HCEC 1CT (cell line): ENCODE data around the gene C9orf50.
"Not testable (repeated sequence)": the region's sequence is repeated elsewhere in the genome, so short reads cannot be mapped to it uniquely, and the experiment has no call there.

ENCODE experiments used
- DNase-seq: peaks from one replicate; pipeline ENCODE4 v3.0.0-alpha.2; 2017

The C9orf50 gene, protein sequence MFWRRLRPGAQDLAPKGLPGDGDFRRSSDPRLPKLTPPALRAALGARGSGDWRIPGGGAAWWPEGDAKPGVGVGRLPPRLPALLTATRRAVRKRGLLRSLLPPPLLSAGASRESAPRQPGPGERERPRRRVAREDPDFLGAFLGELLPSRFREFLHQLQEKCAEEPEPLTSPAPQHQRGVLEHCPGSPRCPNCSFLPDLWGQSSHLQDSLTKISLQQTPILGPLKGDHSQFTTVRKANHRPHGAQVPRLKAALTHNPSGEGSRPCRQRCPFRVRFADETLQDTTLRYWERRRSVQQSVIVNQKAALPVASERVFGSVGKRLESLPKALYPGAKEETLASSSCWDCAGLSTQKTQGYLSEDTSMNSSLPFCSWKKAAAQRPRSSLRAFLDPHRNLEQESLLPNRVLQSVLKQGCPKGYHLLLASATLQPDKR

DNA sequence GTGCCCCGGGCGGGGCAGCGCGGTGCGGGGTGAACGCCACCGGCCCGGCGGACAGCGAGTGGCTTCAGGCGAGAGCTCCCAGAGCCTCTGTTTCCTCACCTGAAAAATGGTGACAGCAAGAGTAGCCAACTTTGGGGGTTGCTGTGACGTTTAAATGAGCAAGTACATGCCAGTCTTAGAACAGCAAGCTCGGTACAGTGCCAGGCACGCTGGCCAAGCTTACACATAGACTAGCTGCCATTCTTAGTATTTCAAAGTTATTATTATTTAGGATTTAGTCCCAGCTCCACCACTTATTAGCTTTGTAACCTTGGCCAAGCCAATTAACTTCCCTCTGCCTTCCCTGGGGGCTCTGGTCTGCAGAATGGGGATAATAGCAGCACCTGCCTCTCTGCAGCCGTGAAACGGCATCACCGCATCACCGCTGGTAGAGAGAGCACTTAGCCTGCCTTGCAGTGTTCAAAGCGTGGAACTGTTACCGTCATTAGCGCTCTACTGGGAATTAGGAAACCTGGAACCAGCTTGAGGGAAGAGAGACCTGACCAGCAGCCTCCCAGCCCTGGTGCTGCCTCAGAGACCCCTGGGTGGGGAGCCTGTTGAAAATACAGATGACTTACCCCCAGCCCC lies at the start of gene C9orf50:
Gene C9orf50, minus strand, starts transcription at position 433 of the 627 bp plus-strand sequence. CDS start 527 bp downstream, outside the sequence.
- DNase-seq = no peak

DNA sequence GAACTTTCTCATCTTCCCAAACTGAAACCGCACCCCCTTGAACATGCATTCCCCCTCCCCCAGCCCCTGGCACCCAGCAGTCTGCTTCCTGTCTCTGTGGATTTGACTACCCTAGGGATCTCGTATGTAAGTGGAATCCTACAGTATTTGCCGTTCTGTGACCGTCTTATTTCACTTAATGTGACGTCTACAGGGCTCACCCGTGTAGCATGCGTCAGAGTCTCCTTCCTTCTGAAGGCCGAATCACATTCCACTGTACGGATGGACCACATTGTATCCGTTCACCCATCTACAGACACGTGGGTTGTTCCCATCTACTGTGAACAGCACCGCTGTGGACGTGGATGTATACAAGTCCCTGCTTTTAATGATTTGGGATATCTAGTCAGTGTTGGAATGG lies 49.0 kb upstream of the C9orf50 start:
- no peak for DNase-seq

DNA sequence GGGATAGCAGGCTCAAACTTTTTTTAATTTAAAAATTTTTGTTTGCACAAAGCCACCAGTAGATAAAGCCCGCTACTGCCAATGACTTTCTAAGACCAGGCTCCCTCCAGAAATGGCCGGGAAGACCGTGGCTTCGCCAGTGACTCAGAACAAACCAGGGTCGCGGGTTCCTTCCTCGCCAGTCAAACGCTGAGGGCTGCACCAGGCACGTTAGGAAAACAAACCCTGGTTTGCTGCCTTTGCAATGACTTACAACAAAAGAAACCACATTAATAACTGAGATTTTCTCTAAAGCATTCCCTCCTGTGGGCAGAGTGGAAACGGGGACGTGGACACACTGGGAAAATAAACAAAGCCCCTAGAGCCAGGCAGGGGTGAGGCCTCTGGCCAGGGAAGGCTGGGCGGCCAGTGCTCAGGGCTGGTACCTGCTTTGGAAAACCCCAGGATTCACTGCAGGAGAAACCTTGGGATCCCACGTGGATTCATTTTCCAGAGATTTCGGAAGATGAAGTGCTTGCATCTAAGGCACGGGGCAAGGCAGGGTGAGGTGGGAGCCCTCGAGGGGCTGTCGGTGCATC lies 48.3 kb upstream of the C9orf50 start:
- DNase-seq = no peak

DNA sequence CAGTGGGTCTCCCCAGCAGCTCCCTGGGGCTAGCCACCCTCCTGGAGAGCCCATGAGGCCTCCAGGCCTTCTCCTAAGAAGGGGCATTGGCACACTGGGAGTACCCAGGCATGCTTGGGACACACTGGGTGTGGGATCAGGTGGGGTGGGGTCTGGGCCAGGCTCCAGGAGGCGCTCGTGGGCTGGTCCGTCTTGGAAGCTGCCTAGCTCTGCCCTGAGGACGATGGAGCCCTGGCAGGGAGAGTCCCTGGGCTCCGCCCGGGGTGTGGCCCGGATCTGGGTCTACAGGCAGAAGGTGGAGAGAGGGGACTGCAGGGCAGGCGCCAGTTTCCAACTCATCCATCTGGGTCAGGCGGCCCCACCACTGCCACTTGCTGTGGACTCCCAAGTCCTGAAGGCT lies 46.9 kb upstream of the C9orf50 start:
- no peak for DNase-seq

DNA sequence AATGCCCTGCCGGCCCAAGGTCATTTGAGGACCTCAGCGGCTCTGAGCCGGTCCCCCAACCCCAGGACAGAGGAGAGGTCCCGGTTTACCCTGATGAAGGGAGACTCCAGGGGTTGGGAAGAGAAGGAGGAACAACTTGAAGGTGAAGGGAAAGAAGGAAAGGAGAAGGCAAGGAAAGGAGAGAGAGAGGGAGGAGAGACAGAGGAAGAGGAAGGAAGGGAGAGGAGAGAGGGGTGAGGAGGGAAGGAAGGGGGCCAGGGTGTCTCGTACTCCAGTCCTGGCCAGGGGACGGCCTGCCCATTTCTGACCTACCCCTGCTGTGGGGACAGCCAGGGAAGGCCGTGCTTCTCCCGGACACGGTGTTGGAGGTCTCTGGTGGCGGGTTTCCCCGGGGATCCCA lies 46.5 kb upstream of the C9orf50 start:
- DNase-seq = no peak

DNA sequence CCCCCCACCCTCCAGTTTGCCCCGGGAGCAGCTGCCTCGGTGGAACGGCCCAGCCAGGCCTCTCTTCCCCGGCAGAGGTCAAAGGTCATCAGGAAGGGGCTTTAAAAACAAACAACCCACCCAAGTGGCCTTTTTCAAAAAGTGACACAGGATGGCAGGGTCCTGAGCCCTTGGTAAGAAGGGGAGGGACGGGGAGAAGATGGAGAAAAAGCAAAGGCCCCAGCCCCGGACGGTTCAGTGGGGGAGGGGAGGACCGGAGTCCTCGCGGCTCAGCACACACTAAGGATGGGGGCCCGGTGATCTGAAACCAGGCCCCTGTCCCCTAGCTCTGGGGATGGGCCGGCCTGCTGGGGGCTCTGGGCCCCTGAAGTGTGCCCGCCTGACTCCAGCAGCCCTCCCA lies 45.7 kb upstream of the C9orf50 start:
- DNase-seq = no peak

DNA sequence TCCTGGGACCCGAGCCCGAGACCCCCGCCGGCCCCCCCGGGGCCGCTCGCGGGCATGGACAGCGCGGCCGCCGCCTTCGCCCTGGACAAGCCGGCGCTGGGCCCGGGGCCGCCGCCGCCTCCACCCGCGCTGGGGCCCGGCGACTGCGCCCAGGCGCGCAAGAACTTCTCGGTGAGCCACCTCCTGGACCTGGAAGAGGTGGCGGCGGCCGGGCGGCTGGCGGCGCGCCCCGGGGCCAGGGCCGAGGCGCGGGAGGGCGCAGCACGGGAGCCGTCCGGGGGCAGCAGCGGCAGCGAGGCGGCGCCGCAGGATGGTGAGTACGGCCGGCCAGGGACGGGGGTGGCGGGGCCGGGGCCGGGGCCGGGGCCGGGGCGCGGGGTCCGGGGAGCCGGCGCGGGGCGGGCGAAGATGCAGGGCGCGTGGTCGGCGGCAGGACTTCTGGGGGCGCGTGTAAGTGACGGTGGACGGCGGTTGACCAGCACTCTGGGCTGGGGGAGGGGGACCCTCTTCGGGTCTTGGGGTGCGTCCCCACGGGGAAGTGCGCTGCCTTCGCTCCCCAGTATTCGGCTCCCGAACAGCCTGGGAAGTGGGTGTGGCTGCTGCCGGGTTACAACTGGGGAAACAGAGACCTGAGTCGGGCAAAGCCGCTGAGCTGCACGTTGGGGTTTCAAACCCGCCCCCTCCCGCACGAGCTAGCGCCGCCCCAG lies 45.1 kb upstream of the C9orf50 start:
- DNase-seq = no peak

DNA sequence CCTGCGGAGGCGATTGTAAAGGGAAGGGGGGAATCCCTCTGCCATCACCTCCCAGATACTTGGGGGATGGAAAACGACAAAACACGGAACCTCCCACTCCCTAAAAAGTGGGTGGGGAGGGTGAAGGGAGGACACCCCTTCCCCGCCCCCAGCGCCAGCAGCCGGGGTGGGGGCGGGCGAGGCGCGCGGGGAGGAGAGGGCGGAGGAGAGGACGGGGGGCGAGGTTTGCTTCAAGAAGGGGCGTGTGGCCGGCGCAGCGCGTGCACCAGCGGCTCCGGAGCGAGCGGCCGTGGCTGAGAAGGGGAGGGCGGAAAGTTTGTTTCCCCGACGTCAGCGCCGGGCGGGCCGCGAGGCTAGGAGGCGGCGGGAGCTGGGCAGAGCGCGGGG lies 44.5 kb upstream of the C9orf50 start, which contains the start of gene PRRX2:
Gene PRRX2, plus strand, starts transcription at position 259 of the 387 bp plus-strand sequence. CDS start 221 bp downstream, outside the sequence.
- DNase-seq = no peak

DNA sequence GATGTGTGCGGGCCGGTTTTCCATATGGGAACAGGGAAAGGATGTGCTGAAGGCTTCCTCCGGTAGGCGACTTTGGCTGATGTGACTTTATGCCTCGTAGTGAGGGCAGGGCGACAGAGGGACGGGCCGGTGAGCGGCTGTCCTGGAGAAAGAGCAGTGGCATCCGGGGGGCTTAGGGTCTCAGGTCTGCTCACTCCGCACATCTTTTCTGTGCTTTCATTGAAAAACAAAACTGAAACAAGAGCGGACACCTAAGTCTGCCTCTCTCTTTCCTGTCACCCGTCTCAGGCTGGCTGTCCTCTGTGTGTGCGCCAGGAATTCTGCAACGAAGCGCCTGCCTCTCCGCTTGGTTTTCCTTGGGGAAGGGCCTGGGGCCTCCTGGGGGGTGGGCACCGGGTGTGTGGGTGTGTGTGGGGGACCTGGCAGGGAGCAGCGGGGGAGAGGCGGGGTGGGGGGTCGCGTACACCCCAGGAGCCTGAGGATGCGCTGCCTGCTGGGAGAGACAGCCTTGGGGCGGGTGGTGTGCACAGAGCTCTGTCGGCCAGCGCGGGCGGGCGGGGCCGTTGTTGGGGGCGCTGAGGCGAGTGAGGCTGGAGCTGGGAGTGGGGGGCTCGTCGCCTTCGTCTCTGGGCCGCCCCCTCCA lies 44.0 kb upstream of the C9orf50 start:
- no peak for DNase-seq

DNA sequence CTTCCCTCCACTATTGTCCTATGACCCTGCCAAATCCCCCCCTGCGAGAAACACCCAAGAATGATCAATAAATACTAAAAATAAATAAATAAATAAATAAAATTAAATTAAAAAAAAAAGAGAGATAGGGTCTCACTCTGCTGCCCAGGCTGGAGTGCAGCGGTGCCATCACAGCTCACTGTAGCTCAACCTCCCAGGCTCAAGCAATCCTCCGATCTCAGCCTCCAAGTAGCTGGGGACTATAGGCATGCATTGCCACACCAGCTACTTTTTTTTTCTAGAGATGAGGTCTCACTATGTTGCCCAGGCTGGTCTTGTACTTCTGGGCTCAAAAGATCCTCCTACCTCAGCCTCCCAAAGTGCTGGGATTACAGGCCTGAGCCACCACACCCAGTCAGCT lies 41.3 kb upstream of the C9orf50 start:
- not testable (repeated sequence) for DNase-seq

DNA sequence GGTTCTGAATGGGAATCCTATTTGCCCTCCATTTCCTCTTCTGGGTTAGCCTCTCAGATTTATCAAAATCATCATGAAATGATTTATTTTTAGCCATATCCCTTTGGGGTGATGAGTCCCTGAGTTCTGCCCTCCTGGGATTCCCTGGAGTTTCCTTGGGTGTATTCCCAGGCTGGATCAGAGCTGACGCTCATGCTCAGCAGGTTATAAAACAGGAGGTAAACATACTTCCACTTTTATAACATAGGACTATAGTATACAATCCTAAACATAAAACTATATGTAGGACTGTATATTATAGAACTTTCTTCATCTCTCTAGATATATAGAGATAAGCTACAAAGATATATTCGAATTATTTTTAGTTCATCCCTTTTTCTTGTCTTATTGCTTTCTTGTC lies 40.1 kb upstream of the C9orf50 start:
- DNase-seq = no peak

DNA sequence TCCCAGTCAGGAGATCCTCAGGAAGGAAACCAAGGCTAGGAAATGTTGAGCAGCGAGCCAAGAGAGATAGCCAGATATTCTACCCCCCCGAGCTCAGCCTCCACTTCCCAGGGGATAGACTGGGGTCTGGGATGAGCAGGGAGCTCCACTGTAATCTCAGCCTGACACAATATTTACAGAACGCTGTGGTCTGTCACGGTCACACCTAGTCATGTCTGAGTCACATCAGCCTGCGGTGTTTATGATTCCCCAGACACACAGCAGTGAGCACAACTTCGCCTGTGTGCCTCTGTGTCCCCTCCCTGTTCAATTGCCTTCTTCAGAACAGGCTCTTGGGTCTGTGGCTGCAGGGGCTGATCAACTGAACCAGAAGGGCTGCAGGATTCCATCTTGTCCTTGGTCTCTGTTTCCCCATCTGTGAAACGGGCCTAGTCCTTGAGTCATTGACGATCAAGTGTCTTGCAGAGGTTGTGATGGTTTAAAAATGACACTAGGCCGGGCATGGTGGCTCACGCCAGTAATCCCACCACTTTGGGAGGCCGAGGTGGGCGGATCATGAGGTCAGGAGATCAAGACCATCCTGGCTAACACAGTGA lies 36.0 kb upstream of the C9orf50 start:
- DNase-seq = peak; percentile 42

DNA sequence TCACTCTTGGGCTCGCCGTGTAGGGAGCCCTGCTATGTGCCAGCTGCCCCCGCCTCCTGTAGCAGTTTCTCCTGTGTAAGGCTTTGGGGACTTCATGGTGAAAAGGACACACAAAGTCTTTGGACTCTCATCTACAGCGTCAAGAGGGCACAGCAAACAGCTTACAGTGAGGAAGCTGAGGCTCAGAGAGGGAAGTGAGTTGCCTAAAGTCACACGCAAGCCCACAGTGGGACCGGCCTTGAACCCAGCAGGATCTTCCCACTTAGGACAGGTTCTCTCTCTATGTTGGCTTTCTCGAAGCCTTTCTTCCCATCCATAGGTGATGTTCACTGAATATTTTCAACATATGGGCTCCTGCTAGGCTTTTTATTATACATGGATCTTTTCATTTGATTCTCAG lies 34.8 kb upstream of the C9orf50 start:
- DNase-seq = no peak

DNA sequence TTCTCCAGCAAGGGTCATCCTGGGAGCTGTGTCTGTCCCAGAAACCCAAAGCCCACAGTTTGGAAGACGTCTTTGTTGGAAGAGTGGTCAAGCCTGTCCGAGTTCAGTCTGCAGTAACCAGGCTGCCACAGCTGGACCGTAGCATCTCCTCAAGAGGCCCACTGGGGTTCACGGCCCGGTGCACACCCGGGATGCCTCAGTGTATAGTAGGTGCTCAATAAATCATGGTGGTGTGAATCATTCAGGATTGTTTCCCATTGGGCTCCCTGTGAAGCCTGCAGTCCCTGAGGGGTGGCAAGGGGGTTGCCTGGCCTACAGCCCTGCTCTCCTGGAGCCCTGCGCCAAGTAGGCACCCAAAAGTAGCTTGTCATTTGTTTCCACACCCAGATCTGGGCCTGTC lies 34.3 kb upstream of the C9orf50 start:
- no peak for DNase-seq

DNA sequence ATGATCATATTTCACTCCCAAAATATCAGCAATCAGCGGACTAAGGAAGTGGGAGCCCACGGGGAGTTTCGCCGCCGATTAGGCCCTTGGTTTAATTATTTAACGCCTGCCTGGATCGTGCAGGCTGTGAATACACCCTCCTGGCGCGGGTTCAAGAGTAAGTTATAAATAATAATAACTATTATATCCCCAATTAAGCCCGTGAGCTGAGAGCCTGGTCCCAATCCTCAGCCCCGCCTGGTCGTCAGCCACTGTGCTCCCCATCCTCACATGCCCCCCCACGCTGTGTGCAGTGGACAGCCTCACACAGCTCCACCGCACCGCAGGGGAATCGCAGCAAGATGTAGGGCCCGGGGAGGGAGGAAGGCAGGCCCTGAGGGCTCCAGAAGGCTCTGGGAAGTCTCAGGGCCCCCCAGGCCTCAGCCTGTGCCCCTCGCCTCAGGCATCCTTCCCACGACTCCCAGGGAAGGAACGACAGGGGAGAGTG lies 33.7 kb upstream of the C9orf50 start:
- DNase-seq = no peak

DNA sequence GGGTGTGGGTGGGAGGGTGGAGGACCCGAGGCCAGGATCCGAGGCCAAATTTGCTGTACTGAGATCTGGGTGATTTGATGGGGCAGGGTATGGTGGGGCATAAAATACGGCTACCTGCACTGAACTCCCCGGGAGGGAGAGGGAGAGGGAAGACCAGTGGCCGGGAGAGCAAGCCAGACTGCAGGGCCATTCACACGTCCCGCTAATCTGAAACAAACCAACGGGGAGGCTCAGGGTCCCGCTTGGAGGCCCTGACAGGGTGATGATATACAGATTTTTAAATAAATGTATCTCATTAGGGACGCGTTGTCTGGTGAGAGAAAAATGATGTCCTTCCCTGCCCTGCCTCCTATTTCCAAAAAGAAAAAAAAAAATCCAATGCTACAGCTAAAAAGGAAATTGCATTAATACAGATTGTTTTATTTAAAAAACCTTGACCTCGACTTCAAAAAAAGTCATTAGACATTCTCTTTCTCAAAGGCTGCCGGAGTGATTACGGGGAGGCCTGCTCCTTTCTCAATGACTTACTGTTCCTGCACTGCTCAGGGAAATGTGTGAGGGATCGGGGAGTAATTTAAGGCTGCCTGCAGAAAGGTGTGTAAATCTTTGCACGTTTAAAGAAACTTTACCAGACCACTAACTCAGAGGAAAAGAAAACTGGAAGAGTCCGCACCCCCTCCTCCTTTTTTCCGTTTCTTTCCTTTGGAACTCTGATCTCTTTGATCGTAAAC lies 33.1 kb upstream of the C9orf50 start:
- DNase-seq = no peak

DNA sequence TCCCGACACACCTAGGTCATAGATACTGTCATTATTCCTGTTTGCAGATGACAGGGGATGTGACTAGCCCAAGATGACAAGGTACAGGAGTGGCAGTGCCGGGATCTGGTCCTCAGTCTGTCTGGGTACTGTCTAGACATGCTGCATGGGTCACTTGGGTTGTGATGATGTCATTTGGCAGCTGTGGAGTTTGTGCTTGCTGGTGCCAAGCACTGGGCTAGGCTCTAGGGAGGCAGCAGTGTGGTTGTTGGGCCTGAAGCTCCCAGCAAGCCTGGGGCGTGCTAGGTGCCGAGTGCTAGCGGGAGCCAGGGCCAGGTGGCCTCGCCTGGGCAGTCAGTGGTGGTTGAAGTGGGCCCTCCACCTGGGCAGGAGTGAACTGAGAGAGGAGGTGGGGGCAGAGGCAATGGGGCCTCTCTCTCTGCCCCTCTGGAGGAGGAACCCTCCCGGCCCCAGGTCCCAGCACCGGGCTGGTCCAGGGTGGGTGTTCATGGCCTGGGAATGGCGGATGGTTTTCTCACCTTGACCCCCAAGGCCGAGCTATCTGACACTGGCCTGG lies 29.9 kb upstream of the C9orf50 start:
- DNase-seq = no peak

DNA sequence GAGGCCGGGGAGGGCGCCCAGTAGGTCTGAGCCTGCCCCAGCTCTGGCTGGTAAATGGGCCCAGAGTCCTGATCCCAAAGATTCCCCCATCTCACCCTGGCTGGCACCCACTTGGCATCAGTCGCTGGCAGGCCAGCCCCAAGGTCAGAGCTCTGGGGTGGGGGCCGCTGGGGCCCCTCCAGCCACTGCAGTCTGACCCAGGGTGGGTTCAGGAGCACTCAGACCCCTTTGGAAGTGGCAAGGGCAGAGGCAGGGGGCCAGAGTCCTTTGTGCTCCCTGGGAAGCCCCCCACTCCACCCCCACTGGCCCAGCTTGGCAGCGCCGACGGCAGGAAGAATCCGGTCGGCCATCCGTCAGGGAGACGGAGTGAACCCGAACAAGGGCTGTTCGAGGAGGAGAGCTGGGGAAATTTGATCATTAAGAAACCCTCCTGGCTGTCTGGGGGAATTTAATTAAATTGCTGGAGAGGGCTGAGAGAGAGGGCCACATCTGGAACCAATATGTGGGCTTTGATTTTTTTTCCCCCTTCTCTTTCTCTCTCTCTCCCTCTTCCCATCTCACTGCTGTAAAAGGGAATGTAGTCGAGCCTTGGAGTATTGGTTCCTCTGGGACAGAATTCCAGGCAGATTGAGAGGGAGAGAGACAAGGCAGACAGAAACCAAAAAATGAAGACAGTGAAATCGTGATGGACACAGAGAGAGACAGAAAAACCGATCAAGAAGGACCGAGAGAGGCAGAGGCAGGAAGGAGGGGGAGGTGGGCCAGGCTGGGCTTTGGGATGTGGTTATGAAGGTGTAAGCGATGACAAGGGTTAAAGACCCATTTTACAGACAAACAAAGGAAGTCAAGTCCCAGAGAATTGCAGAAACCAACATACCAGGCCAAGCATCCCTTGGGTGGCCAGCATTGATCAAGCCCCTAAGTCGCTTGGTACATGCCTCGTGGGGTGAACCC lies 29.1 kb upstream of the C9orf50 start:
- DNase-seq = no peak

DNA sequence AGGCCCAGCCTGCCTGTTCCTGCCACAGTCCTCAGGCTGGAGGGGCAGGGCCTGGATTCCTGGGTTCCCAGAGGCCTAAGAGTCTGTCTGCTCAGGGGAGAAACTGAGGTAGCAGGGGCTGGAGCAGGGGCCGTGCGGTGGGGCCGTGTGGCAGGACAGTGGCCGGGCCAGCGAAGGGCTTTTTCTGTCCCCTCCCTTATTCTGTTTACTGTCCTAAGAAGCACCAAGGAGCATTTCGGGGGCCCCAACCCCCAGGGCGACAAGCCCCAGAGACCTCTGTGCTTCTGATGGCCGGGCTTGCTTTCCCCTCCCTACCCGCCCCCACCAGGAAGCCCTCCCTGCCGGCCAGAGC lies 27.8 kb upstream of the C9orf50 start:
- no peak for DNase-seq

DNA sequence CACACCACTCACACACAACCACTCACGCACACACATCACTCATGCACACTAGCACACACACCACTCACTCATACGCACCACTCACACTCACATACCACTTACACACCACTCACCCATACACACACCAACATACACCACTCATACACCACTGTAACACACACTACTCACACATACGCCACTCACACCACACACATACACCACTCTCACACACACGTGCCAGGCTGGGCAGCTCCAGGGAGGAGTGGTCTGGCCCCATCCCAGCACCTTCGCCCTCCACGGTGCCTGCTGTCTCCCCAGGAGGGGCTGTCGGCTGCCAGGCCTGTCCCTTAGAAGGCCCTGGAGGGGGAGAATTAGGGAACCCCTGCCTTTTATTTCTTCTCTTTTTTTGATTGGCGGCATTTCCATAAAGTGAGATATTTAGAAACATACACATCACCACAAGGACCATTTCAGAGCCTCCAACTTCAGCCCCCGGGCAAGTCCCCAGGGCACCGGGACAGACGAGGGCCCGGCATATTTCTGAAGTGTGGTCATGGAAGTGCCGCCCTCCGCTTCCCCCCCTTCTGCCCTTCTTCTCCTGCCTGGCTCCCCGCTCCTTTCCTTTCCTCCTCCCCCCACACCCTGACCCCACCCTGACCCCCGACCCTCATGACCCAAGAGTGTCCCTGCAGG lies 27.3 kb upstream of the C9orf50 start:
- DNase-seq = no peak
